Activated CD4-positive, alpha-beta T cell treated with anti-CD3 and anti-CD28 coated beads, Interleukin-2, amount 10 ng/mL, durations not matched to agents 7 days and 5 days (primary cell): ENCODE measurements around the gene SLC18A3. TPM values are rescaled to one million over a fixed set of nuclear protein-coding genes. Genes with fewer than 3 reads are reported as not detected.

Experiments
- CTCF ChIA-PET: fragments of 350-600 bp; sonication (Branson Sonifier 250); formaldehyde crosslinking; loops from one replicate; lab custom pipeline; 2021; ENCODE audit warnings: antibody characterized with exemption; lab: Charles Lee
- POLR2A ChIA-PET: fragments of 350-600 bp; sonication (Branson Sonifier 250); formaldehyde crosslinking; loops from one replicate; lab custom pipeline; 2021; ENCODE audit warnings: antibody characterized with exemption; lab: Charles Lee
- DNase-seq: peaks from one replicate; pipeline ENCODE4 v3.0.0-alpha.2; 2020
- H3K27ac Mint-ChIP-seq: one replicate; pipeline ENCODE4 v1.8.0; 2021; ENCODE audit warnings: mild to moderate bottlenecking, moderate library complexity, mixed read lengths
- H3K27me3 Mint-ChIP-seq: one replicate; pipeline ENCODE4 v1.8.0; 2021; ENCODE audit warnings: mixed read lengths
- H3K36me3 Mint-ChIP-seq: one replicate; pipeline ENCODE4 v1.8.0; 2021; ENCODE audit warnings: low read depth, mixed read lengths
- H3K4me1 Mint-ChIP-seq: one replicate; pipeline ENCODE4 v1.8.0; 2021; ENCODE audit warnings: mixed read lengths
- H3K4me3 Mint-ChIP-seq: one replicate; pipeline ENCODE4 v1.8.0; 2021; ENCODE audit warnings: mild to moderate bottlenecking, moderate library complexity, mixed read lengths
- H3K9me3 Mint-ChIP-seq: one replicate; pipeline ENCODE4 v1.8.0; 2021; ENCODE audit warnings: mixed read lengths
- total RNA-seq, 2 experiments: library from RNA; stranded (reverse); gene quantifications; one replicate each; pipeline ENCODE4 v1.2.3, GENCODE V29; 2021

SLC18A3 gene
- total RNA-seq, 2 experiments from 2014 or later = not detected

DNA sequence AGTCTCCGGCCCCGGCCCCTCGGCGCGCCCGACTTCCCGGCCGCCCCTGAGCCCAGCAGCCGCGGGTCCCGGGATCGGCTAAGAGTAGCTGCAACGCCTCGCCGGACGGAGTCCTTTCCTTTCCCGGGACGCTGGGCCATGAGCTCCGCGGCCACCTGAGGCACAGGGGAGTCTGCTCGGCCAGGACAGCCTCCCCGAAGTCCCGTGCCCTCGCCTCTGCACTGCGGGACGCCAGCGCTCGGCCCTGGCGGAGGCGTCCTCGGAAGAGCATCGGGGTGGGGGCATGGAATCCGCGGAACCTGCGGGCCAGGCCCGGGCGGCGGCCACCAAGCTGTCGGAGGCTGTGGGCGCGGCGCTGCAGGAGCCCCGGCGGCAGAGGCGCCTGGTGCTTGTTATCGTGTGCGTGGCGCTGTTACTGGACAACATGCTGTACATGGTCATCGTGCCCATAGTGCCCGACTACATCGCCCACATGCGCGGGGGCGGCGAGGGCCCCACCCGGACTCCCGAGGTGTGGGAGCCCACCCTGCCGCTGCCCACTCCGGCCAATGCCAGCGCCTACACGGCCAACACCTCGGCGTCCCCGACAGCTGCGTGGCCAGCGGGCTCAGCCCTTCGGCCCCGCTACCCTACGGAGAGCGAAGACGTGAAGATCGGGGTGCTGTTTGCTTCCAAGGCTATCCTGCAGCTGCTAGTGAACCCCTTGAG, 502 bp downstream of the SLC18A3 start:
- peaks cover 7% of the 10 kb centered on the region for H3K9me3 Mint-ChIP-seq
- no peak for DNase-seq
- H3K4me3 Mint-ChIP-seq = no peak overlapping the region
- POLR2A ChIA-PET = no interaction called here
- peaks cover 72% of the 10 kb centered on the region for H3K27me3 Mint-ChIP-seq
- CTCF ChIA-PET = no interaction called here
- H3K4me1 Mint-ChIP-seq = peaks cover 13% of the 10 kb centered on the region
- peaks cover 13% of the 10 kb centered on the region for H3K36me3 Mint-ChIP-seq
- peak overlapping the region; percentile 46 for H3K27ac Mint-ChIP-seq

DNA sequence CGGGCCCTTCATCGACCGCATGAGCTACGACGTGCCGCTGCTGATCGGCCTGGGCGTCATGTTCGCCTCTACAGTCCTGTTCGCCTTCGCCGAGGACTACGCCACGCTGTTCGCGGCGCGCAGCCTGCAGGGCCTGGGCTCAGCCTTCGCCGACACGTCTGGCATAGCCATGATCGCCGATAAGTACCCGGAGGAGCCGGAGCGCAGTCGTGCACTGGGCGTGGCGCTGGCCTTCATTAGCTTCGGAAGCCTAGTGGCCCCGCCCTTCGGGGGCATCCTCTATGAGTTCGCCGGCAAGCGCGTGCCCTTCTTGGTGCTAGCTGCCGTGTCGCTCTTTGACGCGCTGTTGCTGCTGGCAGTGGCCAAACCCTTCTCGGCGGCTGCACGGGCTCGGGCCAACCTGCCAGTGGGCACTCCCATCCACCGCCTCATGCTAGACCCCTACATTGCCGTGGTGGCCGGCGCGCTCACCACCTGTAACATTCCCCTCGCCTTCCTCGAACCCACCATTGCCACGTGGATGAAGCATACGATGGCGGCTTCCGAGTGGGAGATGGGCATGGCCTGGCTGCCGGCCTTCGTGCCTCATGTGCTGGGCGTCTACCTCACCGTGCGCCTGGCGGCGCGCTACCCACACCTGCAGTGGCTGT, 1.2 kb downstream of the SLC18A3 start:
- Mint-ChIP-seq H3K27me3 (peaks cover 74% of the 10 kb centered on the region), H3K4me1 (peaks cover 13% of the 10 kb centered on the region), H3K27ac (peak overlapping the region; percentile 62), H3K4me3 (no peak overlapping the region), H3K36me3 (peaks cover 13% of the 10 kb centered on the region), H3K9me3 (peaks cover 7% of the 10 kb centered on the region)
- ChIA-PET POLR2A (no interaction called here), CTCF (no interaction called here)
- no peak for DNase-seq

DNA sequence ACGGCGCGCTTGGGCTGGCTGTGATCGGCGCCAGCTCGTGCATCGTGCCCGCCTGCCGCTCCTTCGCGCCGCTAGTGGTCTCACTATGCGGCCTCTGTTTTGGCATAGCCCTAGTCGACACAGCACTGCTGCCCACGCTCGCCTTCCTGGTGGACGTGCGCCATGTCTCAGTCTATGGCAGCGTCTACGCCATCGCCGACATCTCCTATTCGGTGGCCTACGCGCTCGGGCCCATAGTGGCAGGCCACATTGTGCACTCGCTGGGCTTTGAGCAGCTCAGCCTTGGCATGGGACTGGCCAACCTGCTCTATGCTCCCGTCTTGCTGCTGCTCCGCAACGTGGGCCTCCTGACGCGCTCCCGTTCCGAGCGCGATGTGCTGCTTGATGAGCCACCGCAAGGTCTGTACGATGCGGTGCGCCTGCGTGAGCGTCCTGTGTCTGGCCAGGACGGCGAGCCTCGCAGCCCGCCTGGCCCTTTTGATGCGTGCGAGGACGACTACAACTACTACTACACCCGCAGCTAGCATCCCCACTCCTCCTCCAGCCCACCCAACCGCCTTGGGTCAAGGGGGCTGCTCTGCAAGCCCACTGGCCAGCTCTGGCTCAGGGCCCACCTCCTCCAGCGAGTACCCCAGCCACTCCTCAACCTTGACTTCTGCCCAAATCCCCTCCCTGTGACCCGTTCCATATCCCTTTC, 1.9 kb downstream of the SLC18A3 start:
- peaks cover 75% of the 10 kb centered on the region for H3K27me3 Mint-ChIP-seq
- peaks cover 13% of the 10 kb centered on the region for H3K36me3 Mint-ChIP-seq
- ChIA-PET POLR2A (no interaction called here), CTCF (no interaction called here)
- H3K4me3 Mint-ChIP-seq = peak overlapping the region; percentile 40
- H3K9me3 Mint-ChIP-seq = peaks cover 7% of the 10 kb centered on the region
- no peak for DNase-seq
- peak overlapping the region; percentile 76 for H3K27ac Mint-ChIP-seq
- peaks cover 10% of the 10 kb centered on the region for H3K4me1 Mint-ChIP-seq

DNA sequence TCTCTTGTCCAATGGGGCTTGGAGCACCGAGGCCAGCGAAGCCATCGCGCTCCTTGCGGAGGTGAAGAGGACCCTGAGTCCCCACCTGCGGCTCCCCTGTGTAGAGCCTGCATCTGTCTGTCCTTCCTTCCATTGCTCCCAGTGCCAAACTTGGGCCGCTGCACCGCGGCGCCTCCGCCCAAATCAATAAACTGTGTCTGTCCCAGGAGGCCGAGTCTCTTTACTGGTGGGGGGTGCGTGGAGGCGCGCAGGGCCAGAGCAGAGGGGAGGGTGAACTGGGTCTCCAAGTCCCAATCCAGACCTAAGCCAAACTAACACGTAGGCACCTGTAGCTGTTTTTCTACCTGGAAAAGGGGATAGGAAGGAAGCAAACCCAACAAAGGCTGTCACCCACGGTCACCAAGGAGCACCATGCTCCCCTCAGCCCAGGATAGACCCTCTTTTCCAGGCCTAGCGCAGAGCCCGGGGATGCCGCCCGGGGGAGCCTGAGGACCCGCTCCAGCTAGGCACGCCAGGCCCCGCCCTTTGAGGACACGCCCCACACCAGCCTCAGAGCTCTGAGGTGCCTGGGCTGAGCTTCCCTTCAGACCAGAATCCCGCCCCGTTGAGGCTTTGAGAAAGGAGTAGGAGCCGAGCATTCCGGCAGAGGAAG, 2.5 kb downstream of the SLC18A3 start:
- H3K27me3 Mint-ChIP-seq = peaks cover 68% of the 10 kb centered on the region
- ChIA-PET POLR2A (no interaction called here), CTCF (no interaction called here)
- H3K36me3 Mint-ChIP-seq = peaks cover 13% of the 10 kb centered on the region
- peak overlapping the region; percentile 40 for H3K4me3 Mint-ChIP-seq
- no peak overlapping the region for H3K27ac Mint-ChIP-seq
- peaks cover 10% of the 10 kb centered on the region for H3K4me1 Mint-ChIP-seq
- H3K9me3 Mint-ChIP-seq = peaks cover 7% of the 10 kb centered on the region
- no peak for DNase-seq

DNA sequence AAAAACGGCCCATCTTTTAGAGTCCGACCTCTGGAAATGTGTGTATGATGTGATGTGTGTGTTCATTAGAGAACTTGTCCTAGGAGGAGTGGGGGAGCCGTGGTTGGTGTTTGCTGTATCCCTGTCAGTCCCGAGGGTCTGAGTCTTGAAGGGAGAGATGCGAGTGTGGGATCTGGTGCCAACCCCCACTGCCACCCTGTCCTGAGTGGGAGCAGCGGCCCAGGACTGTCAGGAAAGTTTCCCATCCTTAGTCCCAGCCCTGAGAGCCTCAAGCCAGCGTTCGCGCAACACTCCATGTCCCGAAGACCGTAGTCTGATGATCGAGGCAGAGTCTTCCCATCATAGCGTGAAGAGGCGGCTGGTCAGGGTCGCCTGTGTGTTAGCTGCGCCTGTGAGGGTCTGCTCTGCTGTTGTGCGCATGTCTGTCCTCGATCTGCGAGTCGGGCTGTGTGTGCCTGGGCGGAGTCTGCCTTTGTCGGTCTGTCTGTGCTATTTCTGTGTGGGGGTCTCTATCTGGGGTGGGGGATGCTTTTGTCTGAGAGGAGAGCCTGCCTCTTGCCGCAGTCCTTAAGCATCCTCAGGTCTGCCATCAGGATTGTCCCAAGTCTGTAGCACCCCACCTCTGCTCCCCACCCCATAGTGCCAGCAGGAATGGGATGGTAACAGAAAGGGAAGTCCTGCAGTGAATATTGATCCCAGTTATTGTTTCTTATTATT, 3.2 kb downstream of the SLC18A3 start:
- no peak overlapping the region for H3K4me3 Mint-ChIP-seq
- H3K9me3 Mint-ChIP-seq = peaks cover 7% of the 10 kb centered on the region
- POLR2A ChIA-PET = no interaction called here
- H3K36me3 Mint-ChIP-seq = peaks cover 13% of the 10 kb centered on the region
- DNase-seq = no peak
- CTCF ChIA-PET = no interaction called here
- no peak overlapping the region for H3K27ac Mint-ChIP-seq
- peaks cover 10% of the 10 kb centered on the region for H3K4me1 Mint-ChIP-seq
- H3K27me3 Mint-ChIP-seq = peaks cover 61% of the 10 kb centered on the region

DNA sequence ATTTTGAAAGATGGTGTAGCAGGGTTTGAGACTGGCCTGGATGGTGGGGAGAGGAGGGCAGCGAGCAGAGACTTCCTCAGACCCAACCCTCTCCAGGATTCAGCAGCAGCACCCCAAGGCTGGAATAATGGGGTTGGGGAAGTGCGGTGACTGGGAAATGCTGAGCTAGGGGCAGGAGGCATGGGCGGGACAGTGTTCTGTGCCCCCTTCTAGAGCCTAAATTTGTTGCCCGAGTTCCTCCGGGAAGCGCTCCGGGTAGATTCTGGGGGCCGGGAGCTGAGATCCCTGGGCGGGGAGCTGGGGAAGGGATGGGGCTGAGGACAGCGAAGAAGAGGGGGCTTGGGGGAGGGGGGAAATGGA, 3.8 kb downstream of the SLC18A3 start, which contains the start of gene CHAT:
CHAT (plus strand) TSS at position 156 of the 360 bp plus-strand sequence; CDS start at position 309, 153 bp downstream.
- H3K27ac Mint-ChIP-seq = no peak within 1 kb of the TSS
- peaks cover 13% of the 10 kb centered on the region for H3K36me3 Mint-ChIP-seq
- H3K4me3 Mint-ChIP-seq = no peak within 1 kb of the TSS
- DNase-seq = no peak
- H3K27me3 Mint-ChIP-seq = peaks cover 56% of the 10 kb centered on the region
- ChIA-PET POLR2A (no interaction called here), CTCF (no interaction called here)
- H3K9me3 Mint-ChIP-seq = peaks cover 7% of the 10 kb centered on the region
- peaks cover 10% of the 10 kb centered on the region for H3K4me1 Mint-ChIP-seq

DNA sequence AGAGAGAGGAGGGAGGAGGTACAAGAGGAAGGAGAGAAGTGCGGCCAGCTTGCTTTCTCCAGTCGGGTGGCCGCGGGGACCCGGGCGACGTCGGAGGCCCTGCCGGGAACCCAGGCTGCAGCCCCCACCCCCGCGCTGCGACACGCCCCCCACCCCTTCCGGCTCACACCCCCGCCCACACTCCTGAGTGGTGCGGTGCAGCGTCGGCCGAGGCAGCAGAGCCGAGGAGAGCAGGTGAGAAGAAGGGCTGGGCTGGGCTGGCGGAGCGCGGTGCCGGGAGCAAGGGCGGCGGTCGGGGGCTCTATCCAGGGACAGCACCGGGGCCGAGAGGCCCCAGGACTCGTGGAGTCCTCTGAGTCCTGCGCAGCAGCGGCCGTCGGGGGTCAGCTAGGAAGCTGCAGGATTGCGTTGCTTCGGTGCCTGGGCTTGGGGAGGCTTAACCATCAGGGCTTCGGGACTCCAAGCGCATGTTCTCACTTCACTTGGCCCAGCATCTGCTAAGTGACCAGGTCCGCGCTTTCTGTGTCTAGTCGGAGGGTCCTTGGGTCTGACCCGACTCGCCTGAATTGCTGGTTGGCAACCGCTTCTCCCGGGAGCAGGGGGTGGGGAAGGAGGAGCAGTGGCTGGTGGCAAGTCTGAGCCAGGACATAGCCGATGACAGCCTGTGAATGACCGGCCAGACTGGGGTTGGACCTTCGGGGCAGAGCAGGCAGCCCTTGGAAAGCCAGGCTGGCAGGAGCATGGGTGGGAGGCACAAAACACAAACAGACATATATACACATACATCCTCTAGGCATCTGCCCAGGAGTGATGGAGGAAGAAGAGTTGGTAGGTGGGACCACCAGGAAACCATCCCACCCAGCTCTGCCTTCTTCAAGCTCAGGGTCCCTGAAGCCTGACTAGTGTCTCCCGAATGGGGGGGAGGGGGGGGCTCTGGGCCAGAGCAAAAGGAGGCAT, 4.4 kb downstream of the SLC18A3 start:
- peaks cover 49% of the 10 kb centered on the region for H3K27me3 Mint-ChIP-seq
- H3K4me1 Mint-ChIP-seq = peaks cover 10% of the 10 kb centered on the region
- H3K36me3 Mint-ChIP-seq = peaks cover 13% of the 10 kb centered on the region
- peaks cover 7% of the 10 kb centered on the region for H3K9me3 Mint-ChIP-seq
- CTCF ChIA-PET = no interaction called here
- H3K4me3 Mint-ChIP-seq = no peak overlapping the region
- no peak for DNase-seq
- no peak overlapping the region for H3K27ac Mint-ChIP-seq
- POLR2A ChIA-PET = no interaction called here

DNA sequence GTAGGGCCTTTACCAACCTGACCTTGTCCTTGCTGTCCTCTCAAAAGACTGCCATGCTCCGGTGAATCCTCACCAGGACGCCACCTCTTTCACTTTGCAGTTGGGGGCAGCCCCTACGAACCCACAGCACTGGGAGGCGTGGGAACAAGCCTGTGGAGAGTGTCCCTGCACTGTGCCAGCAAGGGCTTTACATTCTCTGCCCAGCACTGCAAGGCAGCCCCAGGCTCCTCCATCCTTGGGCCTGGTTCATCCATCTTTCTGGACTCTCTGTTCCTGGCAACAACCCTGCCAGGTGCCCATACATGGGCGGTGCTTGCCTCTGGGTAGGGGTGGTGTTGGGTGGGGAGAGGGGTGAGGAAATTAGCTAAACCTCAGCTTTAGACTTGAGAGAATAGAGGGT, 5.1 kb downstream of the SLC18A3 start:
- no peak overlapping the region for H3K4me3 Mint-ChIP-seq
- H3K36me3 Mint-ChIP-seq = peaks cover 13% of the 10 kb centered on the region
- peaks cover 10% of the 10 kb centered on the region for H3K4me1 Mint-ChIP-seq
- no peak overlapping the region for H3K27ac Mint-ChIP-seq
- no peak for DNase-seq
- peaks cover 47% of the 10 kb centered on the region for H3K27me3 Mint-ChIP-seq
- ChIA-PET POLR2A (no interaction called here), CTCF (no interaction called here)
- H3K9me3 Mint-ChIP-seq = peaks cover 7% of the 10 kb centered on the region

DNA sequence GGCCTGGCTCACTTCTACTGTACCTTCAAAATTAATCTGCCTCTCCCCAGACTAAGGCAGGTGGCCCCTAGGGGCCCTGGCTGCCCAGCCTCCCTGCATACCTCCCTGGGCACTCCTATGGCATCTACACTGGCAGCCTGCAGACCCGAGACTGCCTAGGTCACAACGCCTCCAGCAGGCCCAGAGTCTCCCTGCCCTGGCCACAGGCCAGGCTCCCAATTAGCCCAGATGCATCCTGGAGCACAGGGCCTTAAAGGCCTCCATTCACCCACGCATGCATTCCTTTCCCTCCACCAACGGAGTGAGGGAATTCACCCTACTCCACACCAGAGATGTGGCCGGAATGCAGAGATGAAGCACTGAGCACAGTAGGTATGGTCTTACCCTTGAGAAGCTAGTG, 5.6 kb downstream of the SLC18A3 start:
- peaks cover 47% of the 10 kb centered on the region for H3K27me3 Mint-ChIP-seq
- peaks cover 10% of the 10 kb centered on the region for H3K4me1 Mint-ChIP-seq
- peaks cover 13% of the 10 kb centered on the region for H3K36me3 Mint-ChIP-seq
- DNase-seq = no peak
- peaks cover 7% of the 10 kb centered on the region for H3K9me3 Mint-ChIP-seq
- H3K4me3 Mint-ChIP-seq = no peak overlapping the region
- H3K27ac Mint-ChIP-seq = no peak overlapping the region
- POLR2A ChIA-PET = no interaction called here
- CTCF ChIA-PET = no interaction called here

DNA sequence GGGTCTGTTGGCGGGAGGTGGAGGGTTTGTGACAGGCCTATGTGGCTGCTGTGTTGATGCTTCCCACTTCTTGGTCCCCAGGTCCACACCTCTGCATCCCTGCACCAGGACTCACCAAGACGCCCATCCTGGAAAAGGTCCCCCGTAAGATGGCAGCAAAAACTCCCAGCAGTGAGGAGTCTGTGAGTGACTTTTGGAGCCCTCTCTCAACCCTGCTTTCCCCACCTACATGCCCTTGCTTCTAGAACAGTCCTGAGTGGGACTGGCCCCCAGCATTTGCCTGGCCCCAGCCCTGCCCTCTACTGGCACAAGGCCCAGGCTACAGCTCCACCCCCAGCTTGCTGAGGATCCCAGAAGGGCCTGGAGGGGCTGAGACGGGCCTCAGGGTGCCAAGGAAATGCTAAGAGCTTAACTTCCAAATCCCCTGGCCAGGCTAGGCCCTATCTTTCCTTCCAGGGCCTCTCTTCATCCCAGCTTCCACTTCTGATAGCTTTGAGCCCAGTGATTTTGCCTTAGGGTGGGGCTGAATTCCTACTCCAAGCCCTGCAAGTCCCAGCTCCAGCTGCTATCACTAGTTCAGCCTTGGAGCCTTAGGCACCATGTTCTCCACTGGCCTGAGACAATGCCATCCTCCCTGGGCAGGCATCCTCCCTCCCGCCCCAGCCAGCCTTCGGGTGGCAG, 6.5 kb downstream of the SLC18A3 start:
- Mint-ChIP-seq H3K27ac (no peak overlapping the region), H3K4me1 (peaks cover 9% of the 10 kb centered on the region), H3K4me3 (no peak overlapping the region), H3K27me3 (peaks cover 41% of the 10 kb centered on the region), H3K36me3 (peaks cover 13% of the 10 kb centered on the region), H3K9me3 (peaks cover 7% of the 10 kb centered on the region)
- no peak for DNase-seq
- ChIA-PET CTCF (no interaction called here), POLR2A (no interaction called here)
